22Rv1 (cell line): ENCODE results near the gene ZFX.
"Not testable (repeated sequence)": the region's sequence is repeated elsewhere in the genome, so short reads cannot be mapped to it uniquely, and the experiment has no call there.

ENCODE experiments used
- H3K27ac ChIP-seq: fragments of 450-650 bp; 2 replicates; pipeline ENCODE4 v1.5.1; 2017
- CTCF ChIP-seq: fragments of 450-650 bp; IDR thresholded peaks from 2 replicates; pipeline ENCODE4 v1.5.1; 2017; ENCODE audit warnings: mild to moderate bottlenecking
- ZFX ChIP-seq: fragments of 450-650 bp; IDR thresholded peaks from 2 replicates; pipeline ENCODE4 v1.6.1; 2017; ENCODE audit warnings: antibody characterized with exemption, borderline replicate concordance

ZFX gene

GRCh38 chrX:24153178-24153795, 3.8 kb downstream of the ZFX start:
- peak overlapping the region; percentile 95 for H3K27ac ChIP-seq
- TF ChIP-seq ZFX (no peak), CTCF (no peak)

GRCh38 chrX:24153796-24154189, 4.3 kb downstream of the ZFX start:
- TF ChIP-seq CTCF, result no peak
- TF ChIP-seq ZFX, result no peak
- H3K27ac ChIP-seq, result peak overlapping the region; percentile 95

- H3K27ac ChIP-seq, result no peak overlapping the region
- TF ChIP-seq ZFX (no peak), CTCF (no peak)
These were observed 5.0 kb downstream of the ZFX start for GRCh38 chrX:24154490-24155034.

GRCh38 chrX:24155747-24156146, 6.2 kb downstream of the ZFX start:
- H3K27ac ChIP-seq, result not testable (repeated sequence)

GRCh38 chrX:24156177-24156576, 6.6 kb downstream of the ZFX start:
- no peak for TF ChIP-seq CTCF
- no peak for TF ChIP-seq ZFX
- H3K27ac ChIP-seq, result no peak overlapping the region

- TF ChIP-seq CTCF (no peak), ZFX (no peak)
- no peak overlapping the region for H3K27ac ChIP-seq
These were observed 9.4 kb downstream of the ZFX start for GRCh38 chrX:24158881-24159280.

- TF ChIP-seq CTCF, result no peak
These were observed 16.5 kb downstream of the ZFX start for GRCh38 chrX:24166078-24166477.

More at GRCh38 chrX:24166078-24166477, 16.5 kb downstream of the ZFX start:
- no peak overlapping the region for H3K27ac ChIP-seq
